KBM-7 (cell line): ENCODE measurements around the gene IRAK2.

ENCODE experiments used
- DNase-seq: peaks from one replicate; pipeline ENCODE4 v3.0.0-alpha.2; 2015
- in situ Hi-C: fragments of 300-500 bp; cut with MboI; formaldehyde crosslinking; loops from 2 replicates; pipeline ENCODE4 v1.14.3; 2020; ENCODE audit warnings: low sequenced_read_pairs, low pct_unique_long_range_greater_than_20kb, mixed read lengths

IRAK2 gene

DNA sequence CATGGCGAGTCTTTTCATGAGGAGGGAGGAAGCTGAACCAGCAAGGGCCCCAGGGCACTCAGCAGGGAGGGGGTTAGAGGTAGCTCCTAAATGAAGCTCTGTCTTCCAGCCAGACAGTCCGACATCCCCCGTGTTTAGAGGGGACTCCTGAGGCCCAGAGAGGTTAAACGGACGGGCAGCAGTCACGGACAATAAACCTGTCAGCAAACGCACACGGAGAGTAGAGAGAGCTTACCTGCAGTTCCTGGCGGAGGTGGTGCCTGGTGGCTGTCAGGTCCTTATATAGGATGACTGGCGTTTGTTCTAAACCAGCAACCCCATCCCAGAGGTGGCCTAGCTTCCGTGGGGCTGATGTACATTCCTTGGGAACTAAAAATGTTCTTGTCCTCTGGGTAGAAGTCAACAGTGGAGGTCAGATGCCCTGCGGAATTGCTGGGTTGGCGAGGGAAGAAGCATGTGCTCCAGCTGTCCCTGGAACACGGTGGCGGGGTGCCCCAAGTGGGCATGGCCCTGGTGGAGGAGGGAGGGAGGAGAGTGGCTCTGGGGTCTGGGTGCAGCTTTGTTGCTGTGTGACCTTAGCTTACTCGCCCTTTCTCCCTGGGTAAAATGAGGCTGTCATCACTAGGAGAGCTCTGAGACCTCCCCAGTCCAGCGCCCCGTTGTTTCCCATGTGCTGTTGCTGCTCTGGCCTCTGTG, 125.9 kb downstream of the IRAK2 start:
- no peak for DNase-seq
- in situ Hi-C loops, result no loop called here

DNA sequence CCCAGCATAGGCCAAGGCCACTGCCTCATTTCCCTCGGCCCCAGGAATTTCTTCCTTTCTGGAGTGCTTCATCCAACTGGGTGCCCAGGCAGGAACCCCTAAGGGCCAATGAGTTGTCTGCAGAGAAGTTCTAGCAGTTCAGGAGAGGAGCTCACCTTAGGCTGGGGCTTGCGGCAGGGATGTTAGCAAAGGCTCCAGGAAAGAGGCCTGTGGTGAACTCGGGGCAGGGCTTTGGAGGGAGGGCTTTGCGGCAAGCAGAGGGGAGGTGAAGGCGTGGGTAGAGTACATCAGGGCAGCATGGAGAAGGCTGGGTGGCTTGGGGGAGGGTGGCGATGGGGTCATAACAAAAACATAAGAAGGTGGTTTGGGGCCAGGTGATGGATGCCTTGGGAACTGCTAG, 126.9 kb downstream of the IRAK2 start:
- DNase-seq, result no peak
- in situ Hi-C loops, result no loop called here

DNA sequence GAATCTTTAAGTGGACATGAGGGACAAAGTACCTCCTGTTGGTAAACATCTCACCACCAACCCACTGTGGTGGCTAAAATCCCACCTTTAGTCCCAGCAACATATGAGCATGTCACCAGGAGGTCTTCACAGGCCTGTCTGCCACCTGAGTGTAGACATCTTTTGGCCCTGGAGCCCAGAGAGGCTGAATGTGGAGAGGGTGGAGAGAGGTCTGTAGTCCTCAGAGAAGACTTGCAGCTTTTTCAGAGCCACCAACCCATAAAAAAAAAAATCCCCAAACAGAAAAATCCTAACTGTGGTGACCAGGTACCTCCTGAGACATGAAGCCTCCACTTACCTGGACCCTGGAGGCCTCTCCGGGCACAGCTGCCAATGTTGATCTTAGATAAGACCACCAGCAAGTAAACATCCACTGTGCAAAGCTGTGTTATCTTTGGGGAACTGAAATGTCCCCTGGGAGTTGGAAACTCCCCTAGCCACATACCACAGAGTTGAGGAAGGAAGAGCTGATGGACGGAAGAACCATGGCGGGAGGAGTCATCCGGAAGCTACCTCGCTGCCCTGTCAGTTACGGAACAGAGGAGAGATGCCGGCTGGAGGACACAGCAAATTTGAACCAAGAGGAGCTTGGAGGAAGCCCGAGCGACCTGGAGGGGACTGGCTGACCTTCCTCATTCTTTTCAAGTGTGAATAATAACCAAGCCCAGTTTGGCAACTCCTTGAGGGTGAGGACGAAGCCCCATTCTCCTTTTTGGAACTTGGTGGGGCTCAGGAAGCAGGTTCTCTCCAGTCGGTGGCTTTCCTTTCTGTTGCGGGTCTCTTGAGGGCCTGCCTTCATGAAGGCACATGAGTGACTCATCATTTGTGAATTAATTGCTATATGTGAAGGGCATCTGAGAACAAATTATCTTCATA, 128.0 kb downstream of the IRAK2 start, which contains the start of gene GHRL:
Gene GHRL (minus strand): TSS at position 443 of the 915 bp plus-strand sequence. CDS start 2,767 bp downstream, outside the sequence.
- DNase-seq, result peak; percentile 93
- in situ Hi-C loops, result no loop called here
